H1 (cell line): Measurements from ENCODE around the gene PIK3R1. TPM values are rescaled to one million over a fixed set of nuclear protein-coding genes. Genes with fewer than 3 reads are reported as not detected.

Experiments
- CHD7 ChIP-seq: fragments of 300-600 bp; sonication (generic); IDR thresholded peaks from 2 replicates; pipeline ENCODE4 v1.7.1; 2012; ENCODE audit warnings: low read length, moderate library complexity, mild to moderate bottlenecking, inconsistent platforms; ENCODE audit not compliant: insufficient replicate concordance
- E2F6 ChIP-seq: IDR thresholded peaks from 2 replicates; pipeline ENCODE4 v1.6.1; 2012; ENCODE audit warnings: inconsistent platforms
- JUN ChIP-seq: IDR thresholded peaks from 2 replicates; pipeline ENCODE4 v1.6.1; 2011; ENCODE audit warnings: low read depth, mild to moderate bottlenecking, improper control_type of control experiment, low read length
- KDM5A ChIP-seq: fragments of 200-600 bp; IDR thresholded peaks from 2 replicates; pipeline ENCODE4 v1.7.1; 2012; ENCODE audit warnings: mild to moderate bottlenecking, low read length, inconsistent platforms, mixed read lengths
- PHF8 ChIP-seq: fragments of 200-600 bp; sonication (generic); conservative IDR thresholded peaks from 2 replicates; pipeline ENCODE4 v1.7.1; 2012; ENCODE audit warnings: low read depth, mild to moderate bottlenecking, inconsistent platforms, low read length, moderate library complexity
- POLR2AphosphoS5 ChIP-seq: IDR thresholded peaks from 2 replicates; pipeline ENCODE4 v1.6.1; 2011; ENCODE audit warnings: low read depth, low read length
- SAP30 ChIP-seq: fragments of 300-600 bp; sonication (generic); IDR thresholded peaks from 2 replicates; pipeline ENCODE4 v1.7.1; 2012; ENCODE audit warnings: low read length, moderate library complexity, mild to moderate bottlenecking, inconsistent platforms; ENCODE audit not compliant: insufficient read depth, insufficient replicate concordance
- TAF1 ChIP-seq: IDR thresholded peaks from 2 replicates; pipeline ENCODE4 v1.6.1; 2011; ENCODE audit warnings: mild to moderate bottlenecking, low read depth, low read length
- polyA plus RNA-seq, 7 experiments: library from polyadenylated mRNA; depleted of rRNA in 3 of 7; stranded (reverse) in 5 of 7; unstranded in 2 of 7; fragments of >200 nt in 5 of 7; fragments of 200-250 nt in 2 of 7; gene quantifications; 1 replicate in 5 of 7; 2 replicates in 1 of 7; 4 replicates in 1 of 7; pipeline versions ENCODE4 v1.2.1 to v1.2.3, GENCODE V29; 2011 to 2013; ENCODE audit warnings: missing spikeins in 2 of 7, mixed read lengths in 2 of 7
- total RNA-seq: library from RNA; stranded (reverse); fragmentation: NEBNext Ultra II Directional; extraction: Animal tissue kit (Norgen Biotek cat#: 25700); gene quantifications from 2 replicates; pipeline ENCODE4 v1.2.1, GENCODE V29; 2021

The PIK3R1 gene
- total and polyA plus RNA-seq, 2 of the 8 experiments (the other 6 are each of a cell fraction or from before 2014, with no cell fraction given): 2.3 to 13.7 TPM

- TF ChIP-seq CHD7 (no peak), KDM5A (no peak), SAP30 (no peak), JUN (no peak), POLR2AphosphoS5 (no peak), TAF1 (no peak), PHF8 (no peak), E2F6 (no peak)
These were observed 42.5 kb upstream of the PIK3R1 start (continued) for GRCh38 chr5:68173007-68173406.
